Left cardiac atrium (tissue), 4 donors: ENCODE measurements around the gene PPP1R13L. TPM values are rescaled to one million over a fixed set of nuclear protein-coding genes. Genes with fewer than 3 reads are reported as not detected.
"Not testable (repeated sequence)": the region's sequence is repeated elsewhere in the genome, so short reads cannot be mapped to it uniquely, and the experiment has no call there.

Experiments used
- ATAC-seq, 2 donors: fragments of 200-7000 bp; cut with Tn5 transposase; one replicate each; pipeline ENCODE4 v1.9.1; 2020; ENCODE audit warnings: mild to moderate bottlenecking in 2 of 2, moderate library complexity in 2 of 2
- DNase-seq: peaks from one replicate; pipeline ENCODE4 v3.0.0-alpha.2; 2020
- intact Hi-C, 2 donors: fragments of 100-400 bp; cut with DNase I; formaldehyde crosslinking; loops; one replicate each; pipeline versions ENCODE4 v1.14.1 to v1.15.1; 2022 to 2023
- total RNA-seq, 2 donors: library from RNA; stranded (reverse); fragmentation: NEBNext Ultra II Directional; extraction: Animal tissue kit (Norgen Biotek cat#: 25700); gene quantifications; one replicate each; pipeline ENCODE4 v1.2.1, GENCODE V29; 2021
- donor health status: DM: no; HTN: yes; CAD: no.
- donor health status: DM: no; HTN: yes; CAD: no; lungs with severe emphysema.
- donor health status: DM: yes; HTN: yes; CAD: no.
- donor health status: Dilated cardiomyopathy.

Gene PPP1R13L
- total RNA-seq, 2 donors from 2014 or later = 123 to 143 TPM

DNA sequence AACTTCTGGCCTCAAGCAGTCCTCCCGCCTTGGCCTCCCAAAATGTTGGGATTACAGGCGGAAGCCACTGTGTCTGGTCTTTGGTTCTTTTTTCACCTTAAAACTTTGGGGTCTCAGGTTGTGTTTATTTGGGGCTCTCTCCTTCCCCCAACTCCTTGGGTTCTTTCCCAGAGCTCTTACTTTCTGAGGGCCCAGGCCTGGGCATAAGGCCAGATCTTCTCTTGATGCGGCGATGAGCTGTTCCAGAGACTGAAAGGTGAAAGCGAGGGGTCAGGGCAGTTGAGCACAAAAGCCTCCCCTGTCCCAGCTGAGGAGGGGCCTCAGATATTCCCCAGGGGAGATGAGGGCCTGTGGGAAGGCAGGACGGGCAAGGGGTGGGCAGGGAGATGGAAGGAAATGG, 8.6 kb upstream of the PPP1R13L start:
- peak in 1 of 2 donors; percentile 27 for ATAC-seq
- DNase-seq = no peak
- intact Hi-C loops = no loop called here

DNA sequence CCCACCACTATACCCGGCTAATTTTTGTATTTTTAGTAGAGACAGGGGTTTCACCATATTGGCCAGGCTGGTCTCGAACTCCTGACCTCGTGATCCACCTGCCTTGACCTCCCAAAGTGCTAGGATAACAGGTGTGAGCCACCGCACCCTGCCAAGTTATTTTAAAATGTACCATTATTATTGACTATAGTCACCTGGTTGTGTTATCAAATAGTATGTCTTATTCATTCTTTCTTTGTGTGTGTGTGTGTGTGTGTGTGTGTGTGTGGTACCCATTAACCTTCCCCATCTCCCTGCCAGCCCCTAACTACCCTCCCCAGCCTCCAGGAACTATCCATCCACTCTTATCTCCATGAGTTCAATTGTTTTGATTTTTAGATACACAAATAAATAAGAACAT, 5.5 kb upstream of the PPP1R13L start:
- intact Hi-C loops, DNase-seq, ATAC-seq: not testable (repeated sequence)

DNA sequence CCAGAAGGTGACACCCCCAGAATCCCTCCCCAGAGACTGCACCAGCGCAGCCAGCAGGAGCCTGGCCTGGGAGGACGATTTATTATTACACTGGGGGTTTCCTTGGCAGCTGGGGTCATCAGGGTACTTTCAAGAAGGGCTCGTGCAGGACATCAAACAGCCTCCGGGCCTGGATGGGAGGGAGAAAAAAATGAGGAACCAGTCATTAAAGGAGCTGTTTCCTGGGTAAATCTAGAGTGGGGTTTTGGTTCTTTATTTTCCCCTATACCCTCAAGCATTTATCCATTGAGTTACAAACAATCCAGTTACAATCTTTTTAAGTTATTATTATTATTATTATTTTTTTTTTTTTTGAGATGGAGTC, 4.7 kb upstream of the PPP1R13L start:
- ATAC-seq (no peak), DNase-seq (no peak)
- intact Hi-C loops = no loop called here

DNA sequence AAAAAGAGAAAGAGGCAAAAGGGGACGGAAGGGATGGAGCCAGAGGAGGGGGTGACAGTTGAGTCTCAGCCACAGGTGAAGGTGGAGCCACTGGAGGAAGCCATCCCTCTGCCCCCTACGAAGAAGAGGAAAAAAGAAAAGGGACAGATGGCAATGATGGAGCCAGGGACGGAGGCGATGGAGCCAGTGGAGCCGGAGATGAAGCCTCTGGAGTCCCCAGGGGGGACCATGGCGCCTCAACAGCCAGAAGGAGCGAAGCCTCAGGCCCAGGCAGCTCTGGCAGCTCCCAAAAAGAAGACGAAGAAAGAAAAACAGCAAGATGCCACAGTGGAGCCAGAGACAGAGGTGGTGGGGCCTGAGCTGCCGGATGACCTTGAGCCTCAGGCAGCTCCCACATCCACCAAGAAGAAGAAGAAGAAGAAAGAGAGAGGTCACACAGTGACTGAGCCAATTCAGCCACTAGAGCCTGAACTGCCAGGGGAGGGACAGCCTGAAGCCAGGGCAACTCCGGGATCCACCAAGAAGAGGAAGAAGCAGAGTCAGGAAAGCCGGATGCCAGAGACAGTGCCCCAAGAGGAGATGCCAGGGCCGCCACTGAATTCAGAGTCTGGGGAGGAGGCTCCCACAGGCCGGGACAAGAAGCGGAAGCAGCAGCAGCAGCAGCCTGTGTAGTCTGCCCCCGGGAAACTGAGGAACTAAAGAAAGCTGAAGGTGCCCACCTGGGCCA, 4.1 kb upstream of the PPP1R13L start:
- ATAC-seq (no peak), DNase-seq (no peak)
- intact Hi-C loops = no loop called here

DNA sequence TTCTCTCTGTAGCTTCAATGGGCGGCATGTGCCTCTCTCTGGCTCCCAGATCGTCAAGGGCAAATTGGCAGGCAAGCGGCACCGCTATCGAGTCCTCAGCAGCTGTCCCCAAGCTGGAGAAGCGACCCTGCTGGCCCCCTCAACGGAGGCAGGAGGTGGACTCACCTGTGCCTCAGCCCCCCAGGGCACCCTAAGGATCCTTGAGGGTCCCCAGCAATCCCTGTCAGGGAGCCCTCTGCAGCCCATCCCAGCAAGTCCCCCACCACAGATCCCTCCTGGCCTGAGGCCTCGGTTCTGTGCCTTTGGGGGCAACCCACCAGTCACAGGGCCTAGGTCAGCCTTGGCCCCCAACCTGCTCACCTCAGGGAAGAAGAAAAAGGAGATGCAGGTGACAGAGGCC, 3.3 kb upstream of the PPP1R13L start:
- no peak for ATAC-seq
- intact Hi-C loops = no loop called here
- DNase-seq = no peak

DNA sequence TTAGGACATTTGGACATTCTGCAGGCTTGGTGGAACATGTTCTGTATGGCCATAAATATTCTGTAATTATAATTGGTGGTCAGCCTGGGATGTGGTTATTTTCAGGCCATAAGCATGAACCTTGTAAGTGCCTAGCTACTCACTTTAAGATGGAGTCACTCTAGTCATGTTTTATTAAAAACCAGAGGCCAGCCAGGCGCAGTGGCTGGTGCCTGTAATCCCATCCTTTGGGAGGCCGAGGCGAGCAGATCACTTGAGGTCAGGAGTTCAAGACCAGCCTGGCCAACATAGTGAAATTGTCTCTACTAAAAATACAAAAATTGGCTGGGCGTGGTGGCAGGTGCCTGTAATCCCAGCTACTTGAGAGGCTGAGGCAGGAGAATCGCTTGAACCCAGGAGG, 2.7 kb upstream of the PPP1R13L start:
- intact Hi-C loops = not testable (repeated sequence)

DNA sequence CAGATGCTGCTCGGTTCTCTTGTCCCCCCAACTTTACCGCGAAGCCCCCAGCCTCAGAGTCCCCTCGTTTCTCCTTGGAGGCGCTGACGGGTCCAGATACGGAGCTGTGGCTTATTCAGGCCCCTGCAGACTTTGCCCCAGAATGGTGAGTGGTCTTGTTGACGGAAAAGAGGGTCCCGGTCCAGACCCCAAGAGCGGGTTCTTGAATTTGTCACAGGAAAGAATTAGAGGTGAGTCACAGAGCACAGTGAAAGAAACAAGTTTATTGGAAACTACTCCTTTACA, 2.2 kb upstream of the PPP1R13L start:
- no peak for ATAC-seq
- DNase-seq = no peak
- intact Hi-C loops = no loop called here

More for the DNA sequence above, 2.7 kb upstream of the PPP1R13L start:
- not testable (repeated sequence) for DNase-seq, ATAC-seq

DNA sequence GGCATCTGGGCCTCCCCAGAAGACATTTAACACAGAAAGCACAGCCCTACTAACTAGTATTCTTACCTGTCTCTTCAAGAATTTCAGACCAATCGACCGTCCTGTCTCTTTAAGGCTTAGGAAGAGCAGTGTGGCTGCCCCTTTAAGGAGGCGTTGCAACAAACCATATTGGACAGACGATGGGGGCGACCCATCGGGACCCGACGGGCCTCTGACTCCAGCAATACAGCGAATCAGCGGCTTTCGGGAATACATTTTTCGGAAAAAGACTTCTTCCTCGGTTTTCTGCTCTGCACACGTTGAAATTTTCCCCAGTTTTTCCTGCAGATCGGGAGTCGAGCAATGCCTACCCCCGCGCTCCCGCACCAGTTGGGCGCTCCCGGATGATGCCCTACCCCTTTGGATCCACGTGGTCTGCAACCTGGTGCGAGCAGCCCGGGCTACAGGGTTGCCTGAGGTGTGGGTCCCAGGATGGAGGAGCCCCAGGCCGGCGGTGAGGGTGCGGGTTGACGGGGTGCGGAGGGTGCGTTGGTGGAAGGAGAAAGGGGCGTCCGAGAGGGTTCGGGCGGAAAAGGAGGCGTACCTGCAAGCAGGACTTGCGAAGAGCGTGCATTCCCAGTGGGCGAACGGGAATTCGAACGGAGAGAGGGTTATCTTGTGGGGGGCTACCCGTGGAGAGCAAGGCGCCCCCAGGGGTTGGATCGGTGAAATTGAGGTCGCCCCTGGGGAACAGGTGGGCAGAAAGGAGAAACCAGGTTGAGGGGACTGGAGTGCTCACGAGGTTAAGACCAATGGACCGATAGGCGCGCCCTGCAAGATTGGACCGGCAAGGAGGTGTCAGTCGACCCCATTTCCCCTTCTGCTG, 1.6 kb upstream of the PPP1R13L start, which contains the start of gene POLR1G:
POLR1G (plus strand) TSS at position 419 of the 865 bp plus-strand sequence; CDS start at position 472, 53 bp downstream.
- ATAC-seq (peak; percentile 66 to 67), DNase-seq (peak; percentile 82)
- intact Hi-C loops = no loop called here

DNA sequence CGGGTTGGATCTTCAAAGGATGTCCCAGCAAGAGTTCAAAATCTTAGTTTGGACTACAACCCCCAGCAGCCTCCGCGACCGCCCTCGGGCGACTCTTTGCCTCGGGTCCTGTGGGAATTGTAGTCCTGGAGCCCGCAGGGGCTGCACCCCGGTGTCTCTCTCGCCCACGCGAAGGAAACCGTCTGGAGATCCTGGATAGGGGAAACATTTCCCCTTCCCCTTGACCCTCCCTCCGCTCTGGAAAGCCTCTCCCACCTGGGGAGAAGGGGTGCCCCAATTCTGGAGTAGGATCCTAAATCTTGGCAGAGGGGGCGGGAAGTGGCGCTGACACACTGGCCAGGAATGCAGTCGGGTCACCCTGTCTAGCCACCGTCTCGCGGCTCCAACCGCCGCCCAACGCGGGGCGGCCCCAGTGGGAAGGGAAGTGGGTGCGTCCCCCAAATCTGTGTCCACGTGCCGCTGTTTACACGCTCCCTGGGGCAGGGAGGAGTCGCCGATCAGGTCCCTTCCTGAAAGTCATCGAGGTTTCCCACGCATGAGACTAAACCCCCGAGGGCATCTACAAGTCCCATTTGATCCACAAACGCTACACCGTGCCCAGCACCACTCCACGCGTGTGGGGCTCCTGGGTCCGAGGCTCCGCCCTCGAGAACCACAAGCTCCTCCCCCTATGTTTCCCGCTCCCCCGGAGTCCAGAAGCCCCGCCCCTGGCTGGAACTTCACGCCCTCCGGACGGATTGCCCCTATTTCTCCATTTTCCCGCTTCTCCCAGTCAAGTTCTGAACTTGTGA, 761 bp upstream of the PPP1R13L start:
- intact Hi-C loops = no loop called here
- DNase-seq (peak; percentile 93), ATAC-seq (peak; percentile 75 to 77)

DNA sequence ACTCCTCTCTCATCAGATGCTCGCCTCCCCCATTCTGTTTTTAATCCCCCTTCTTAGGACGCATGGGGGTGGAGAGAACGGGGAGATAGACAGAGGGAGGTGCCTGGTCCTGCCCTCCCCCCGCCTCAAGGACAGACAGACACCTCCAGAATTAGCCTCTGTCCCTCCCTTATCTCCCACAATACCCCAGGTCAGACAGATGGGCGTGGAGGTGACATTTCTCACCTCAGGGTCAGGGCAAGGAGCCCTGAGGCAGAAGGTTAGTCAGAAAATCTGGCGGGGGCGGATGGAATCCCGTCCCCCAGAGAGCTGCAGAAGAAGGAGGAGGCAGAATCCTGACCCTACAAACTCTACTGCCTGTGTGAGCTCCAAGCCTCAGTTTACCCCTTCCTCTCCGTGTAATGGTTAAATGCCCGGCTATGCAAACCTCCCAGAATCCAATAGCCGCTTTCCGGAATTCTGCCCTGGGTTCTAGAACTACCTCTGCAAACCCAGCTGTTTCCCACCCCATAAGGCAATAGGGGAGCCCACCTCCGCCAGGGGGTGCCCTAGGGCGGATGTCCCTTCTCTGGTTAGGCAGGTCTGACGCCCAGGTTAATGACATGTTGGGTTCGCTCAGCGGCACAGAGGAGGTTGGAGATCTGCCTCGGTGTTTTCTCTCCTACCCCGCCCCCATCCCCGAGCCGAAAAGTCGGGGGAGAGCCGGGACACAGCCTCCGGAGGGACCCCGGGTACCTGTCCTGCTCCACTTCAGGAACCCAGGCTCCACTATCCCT, 900 bp downstream of the PPP1R13L start:
- intact Hi-C loops = no loop called here
- ATAC-seq (peak; percentile 4 to 9), DNase-seq (peak; percentile 76)

DNA sequence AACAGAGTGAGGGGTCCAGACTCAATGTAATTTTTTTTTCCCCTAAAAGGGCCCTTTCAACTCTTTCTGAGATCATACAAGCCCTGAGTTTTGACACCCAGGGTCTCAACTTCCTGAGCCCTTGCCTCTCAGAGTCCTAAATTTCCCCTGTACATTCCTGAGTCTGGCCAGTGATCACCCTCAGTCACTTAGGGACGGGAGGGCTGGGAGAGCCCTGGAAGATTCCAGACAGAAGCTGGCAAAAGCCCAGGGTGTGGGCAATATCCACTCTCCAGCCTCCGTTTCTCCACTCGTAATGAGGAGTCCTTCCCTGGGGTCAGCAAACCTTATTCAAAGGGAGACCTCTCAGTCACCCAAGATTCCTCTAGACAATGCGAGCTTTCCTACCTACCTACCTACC, 1.6 kb downstream of the PPP1R13L start:
- intact Hi-C loops = no loop called here
- ATAC-seq = no peak

DNA sequence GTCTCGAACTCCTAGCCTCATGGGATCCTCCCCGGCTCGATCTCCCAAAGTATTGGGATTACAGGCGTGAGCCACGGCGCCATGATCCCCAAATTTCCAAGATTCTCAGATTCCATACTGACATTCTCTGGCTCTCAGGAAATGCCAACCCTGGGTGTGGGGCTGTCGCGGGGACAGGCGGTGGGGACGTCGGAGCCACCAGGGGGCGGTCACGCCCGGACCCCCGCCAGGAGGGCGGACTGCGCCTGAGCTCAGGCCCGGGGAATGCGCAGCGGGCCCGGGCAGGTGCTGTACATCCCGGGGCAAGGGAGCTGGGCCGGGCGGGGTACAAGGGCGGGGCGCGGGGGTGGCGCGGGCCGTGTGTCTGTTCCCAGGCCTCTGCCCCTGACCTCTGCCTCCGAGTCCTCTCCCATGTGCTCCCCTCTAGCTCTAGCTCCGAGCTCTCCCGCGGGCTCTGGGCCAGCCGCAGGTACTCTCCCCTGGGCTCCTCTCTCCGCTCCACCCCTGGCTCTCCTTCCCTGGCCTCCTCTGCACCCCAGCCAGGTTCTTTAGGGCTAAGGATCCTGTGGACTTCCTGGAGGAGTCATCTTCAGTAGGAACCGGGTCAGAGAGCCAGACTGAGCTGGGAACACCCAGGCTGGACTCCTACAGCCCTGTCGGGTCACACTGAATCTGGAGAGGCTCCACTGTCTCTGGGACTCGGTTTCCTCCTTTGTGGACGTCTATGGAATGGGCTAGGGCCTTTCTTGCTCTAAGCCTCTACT, 2.4 kb downstream of the PPP1R13L start:
- intact Hi-C loops = no loop called here
- DNase-seq = peak; percentile 65
- no peak for ATAC-seq

More for the DNA sequence above, 1.6 kb downstream of the PPP1R13L start:
- no peak for DNase-seq

DNA sequence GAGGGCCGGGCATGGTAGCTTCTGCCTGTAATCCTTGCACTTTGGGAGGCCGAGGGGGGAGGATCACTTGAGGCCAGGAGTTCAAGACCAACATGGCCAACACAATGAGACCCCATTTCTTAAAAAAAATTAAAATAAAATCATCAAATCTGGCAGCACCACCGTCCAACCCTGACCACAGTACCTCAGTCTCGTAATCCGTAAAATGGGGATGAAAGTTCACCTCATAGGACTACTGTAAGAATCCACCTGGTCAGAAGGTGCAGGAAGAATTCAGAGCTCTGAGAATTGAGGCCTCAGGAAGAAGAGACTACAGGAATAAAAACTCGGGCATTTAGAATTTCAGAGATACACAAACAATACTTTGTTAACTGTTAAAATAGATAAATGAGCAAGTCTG, 3.1 kb downstream of the PPP1R13L start:
- ATAC-seq (no peak), DNase-seq (no peak)
- intact Hi-C loops = no loop called here

DNA sequence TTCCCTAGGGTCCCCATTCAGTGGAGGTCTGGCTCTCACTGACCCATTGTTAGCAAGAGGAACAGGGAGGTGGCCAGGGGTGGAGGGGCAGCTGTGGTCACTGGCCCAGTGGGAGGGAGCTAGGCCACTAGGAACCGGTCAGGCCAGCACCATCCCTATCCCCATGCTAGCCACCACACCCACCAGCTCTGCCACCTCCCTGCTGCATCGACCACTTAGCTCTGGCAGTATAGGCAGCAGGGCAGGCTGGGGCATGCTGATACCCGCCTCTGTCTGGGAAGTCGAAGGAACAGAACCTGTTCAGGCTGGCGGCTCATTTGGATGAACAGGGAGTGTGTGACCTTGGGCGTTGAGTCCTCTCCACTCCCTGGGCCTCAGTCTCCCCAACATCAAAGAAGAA, 4.7 kb downstream of the PPP1R13L start:
- no peak for DNase-seq
- no peak for ATAC-seq
- intact Hi-C loops = no loop called here

DNA sequence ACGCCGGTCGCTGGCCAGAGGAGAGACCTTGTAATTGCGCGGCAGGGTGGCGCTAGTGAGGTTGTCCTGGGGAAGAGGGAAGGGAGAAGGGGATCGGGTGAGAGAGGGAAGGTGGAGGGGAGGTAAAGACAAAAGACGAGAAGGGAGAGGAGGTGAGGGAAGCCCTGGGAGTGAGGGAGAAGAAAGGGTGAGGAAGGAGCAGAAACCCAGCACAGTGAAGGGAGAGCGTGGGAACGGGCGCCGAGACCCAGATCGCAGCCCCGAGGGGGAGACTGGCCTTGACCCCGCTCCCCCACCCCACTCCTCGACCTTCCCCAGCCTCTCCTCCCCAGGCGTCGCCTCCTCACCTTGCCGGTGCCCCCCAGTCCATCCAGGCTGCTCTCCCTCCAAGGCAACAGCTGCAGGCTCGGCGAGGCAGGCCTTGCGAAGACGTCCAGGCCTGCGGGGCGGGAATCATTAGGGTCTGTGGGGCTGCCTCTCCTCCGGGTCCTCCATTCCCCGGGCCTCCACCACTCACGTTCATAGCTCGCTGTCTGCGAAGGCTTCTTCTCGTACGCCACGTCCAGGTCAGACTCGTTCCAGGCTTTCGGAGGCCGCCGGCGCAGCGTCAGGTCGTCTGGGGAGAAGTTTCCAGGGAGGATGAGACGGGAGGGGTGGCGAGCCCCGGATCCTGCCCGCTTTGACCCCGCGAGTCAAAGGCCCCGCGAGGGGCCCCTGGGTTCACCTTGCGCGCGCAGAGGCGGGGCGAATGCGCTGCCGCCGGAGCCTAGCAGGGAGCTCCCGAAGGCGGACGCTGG, 8.8 kb downstream of the PPP1R13L start:
- ATAC-seq (no peak), DNase-seq (no peak)
- intact Hi-C loops = no loop called here

DNA sequence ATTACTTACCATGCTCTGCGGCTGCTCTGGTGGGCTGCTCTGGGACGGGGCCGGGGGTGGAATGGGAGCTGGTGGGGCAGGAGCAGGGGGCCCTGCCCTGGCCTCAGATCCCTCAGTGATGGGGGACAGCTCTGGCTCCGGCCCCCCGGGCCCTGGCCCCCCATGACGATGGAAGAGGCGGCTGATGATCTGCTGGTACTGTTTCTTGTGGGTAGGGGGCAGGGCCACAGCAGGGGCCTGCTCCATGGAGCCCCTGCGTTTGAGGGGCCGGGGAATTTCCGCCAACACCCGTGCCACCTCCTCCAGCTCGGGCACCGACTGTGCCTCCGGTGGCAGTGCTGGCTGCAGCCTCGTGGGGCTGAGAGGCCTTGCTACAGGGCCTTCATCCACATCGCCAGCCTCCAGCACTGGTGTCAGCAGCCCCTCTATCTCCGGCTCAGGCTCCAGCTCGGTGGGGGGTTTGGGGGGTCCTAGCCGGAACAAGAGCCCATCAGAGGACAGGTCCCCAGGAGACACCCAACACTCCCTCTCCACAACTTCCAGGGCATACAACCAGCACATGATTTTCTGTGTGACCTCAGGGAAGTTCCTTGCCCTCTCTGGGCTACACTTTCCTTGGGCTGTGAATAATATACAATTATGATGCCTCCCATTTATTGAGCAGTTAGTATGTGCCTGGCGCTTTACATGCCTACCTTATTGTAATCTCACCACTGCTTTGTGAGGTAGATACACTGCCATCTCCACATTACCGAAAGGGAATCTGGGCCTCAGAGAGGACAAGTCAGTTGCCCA, 12.8 kb downstream of the PPP1R13L start:
- intact Hi-C loops = no loop called here
- ATAC-seq = no peak

DNA sequence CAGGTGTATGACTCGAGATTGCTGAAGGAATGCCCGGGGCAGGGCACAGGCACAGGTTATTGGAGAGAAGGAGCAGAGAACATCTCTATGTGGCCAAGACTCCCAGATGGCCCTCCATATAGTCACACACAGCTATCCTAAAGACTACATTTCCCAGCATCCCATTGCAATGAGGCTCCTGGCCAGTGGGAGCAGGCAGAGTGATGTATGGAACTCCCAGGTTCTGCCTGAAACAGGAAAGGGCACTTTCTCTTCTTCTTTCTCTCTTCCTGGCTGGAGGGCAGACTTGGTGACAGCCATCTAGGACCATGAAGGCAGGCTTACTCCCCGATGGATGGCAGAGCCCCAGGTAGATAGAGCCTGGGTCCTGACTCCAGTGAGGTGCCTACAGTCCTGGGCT, 13.5 kb downstream of the PPP1R13L start:
- ATAC-seq (no peak), DNase-seq (no peak)
- intact Hi-C loops = no loop called here

More for the DNA sequence above, 12.8 kb downstream of the PPP1R13L start:
- no peak for DNase-seq
